K562 (cell line): ENCODE results near the gene RUNX1. TPM values are rescaled to one million over a fixed set of nuclear protein-coding genes. Genes with fewer than 3 reads are reported as not detected.

ENCODE experiments used
- ARHGAP35 ChIP-seq: fragments of 450-650 bp; IDR thresholded peaks from 2 replicates; pipeline ENCODE4 v1.6.1; 2018; ENCODE audit not compliant: partially characterized antibody
- ATF3 ChIP-seq, 2 experiments: fragments of 450-650 bp in 1 of 2; sonication (generic) in 1 of 2; formaldehyde crosslinking in 1 of 2; IDR thresholded peaks in 1 of 2; conservative IDR thresholded peaks in 1 of 2; 2 replicates each; pipeline versions ENCODE4 v1.6.1 to v1.8.1; 2016 to 2023; ENCODE audit warnings: mild to moderate bottlenecking in 2 of 2, moderate library complexity in 2 of 2, inconsistent platforms in 1 of 2, missing genetic modification reagents in 1 of 2
- CSDE1 ChIP-seq, 2 experiments: fragments of 450-650 bp; IDR thresholded peaks; 2 replicates each; pipeline ENCODE4 v1.6.1; 2016; ENCODE audit warnings: mild to moderate bottlenecking in 1 of 2
- FOXP4 ChIP-seq: sonication (generic); formaldehyde crosslinking; IDR thresholded peaks from 2 replicates; pipeline ENCODE4 v1.8.0; 2022; ENCODE audit warnings: mild to moderate bottlenecking, missing genetic modification reagents, borderline replicate concordance
- HMGN3 ChIP-seq: IDR thresholded peaks from 2 replicates; pipeline ENCODE4 v1.6.1; 2011; ENCODE audit warnings: borderline replicate concordance, low read depth, mild to moderate bottlenecking, mixed read lengths, low read length; ENCODE audit not compliant: insufficient read length; ENCODE audit errors: extremely low read depth
- MYNN ChIP-seq, 2 experiments: sonication (generic); formaldehyde crosslinking in 1 of 2; IDR thresholded peaks; 2 replicates each; pipeline versions ENCODE4 v1.5.0 to v1.6.1; 2016 to 2020; ENCODE audit warnings: antibody characterized with exemption in 1 of 2, missing genetic modification reagents in 1 of 2
- NR2C2 ChIP-seq, 2 experiments: fragments of 200-800 bp in 1 of 2; sonication (Bioruptor generic) in 1 of 2; sonication (generic) in 1 of 2; formaldehyde crosslinking in 1 of 2; IDR thresholded peaks; 2 replicates each; pipeline versions ENCODE4 v1.6.1 to v1.8.0; 2016 to 2022; ENCODE audit warnings: mild to moderate bottlenecking in 1 of 2, missing compliant biosample characterization in 1 of 2, missing genetic modification characterization in 1 of 2, missing genetic modification reagents in 1 of 2
- PHF20 ChIP-seq: fragments of 450-650 bp; IDR thresholded peaks from 2 replicates; pipeline ENCODE4 v1.6.1; 2018; ENCODE audit not compliant: partially characterized antibody
- PRPF4 ChIP-seq: fragments of 200-400 bp; formaldehyde crosslinking; IDR thresholded peaks from one replicate; pipeline ENCODE4 v1.6.1; 2017; ENCODE audit warnings: low read length, low read depth, mild to moderate bottlenecking; ENCODE audit not compliant: insufficient read depth, poor library complexity, severe bottlenecking
- RBM34 ChIP-seq: fragments of 200-400 bp; formaldehyde crosslinking; IDR thresholded peaks from 2 replicates; pipeline ENCODE4 v1.6.1; 2018; ENCODE audit warnings: low read length, borderline replicate concordance; ENCODE audit not compliant: insufficient read depth
- RCOR1 ChIP-seq, 2 experiments: IDR thresholded peaks; 2 replicates each; pipeline ENCODE4 v1.6.1; 2012; ENCODE audit warnings: low read depth in 2 of 2, low read length in 2 of 2, borderline replicate concordance in 1 of 2, improper control_type of control experiment in 1 of 2
- SFPQ ChIP-seq: fragments of 200-400 bp; formaldehyde crosslinking; IDR thresholded peaks from 2 replicates; pipeline ENCODE4 v1.6.1; 2017; ENCODE audit warnings: mild to moderate bottlenecking, low read depth, low read length, moderate library complexity
- SREBF1 ChIP-seq: fragments of 150-350 bp; IDR thresholded peaks from 2 replicates; pipeline ENCODE4 v1.6.1; 2014; ENCODE audit warnings: antibody characterized with exemption, low read depth, low read length, borderline replicate concordance
- STAT5B ChIP-seq: fragments of 250-450 bp; sonication (Bioruptor Pico); IDR thresholded peaks from 2 replicates; pipeline ENCODE4 v1.8.0; 2021; ENCODE audit warnings: mild to moderate bottlenecking, inconsistent platforms
- SUPT5H ChIP-seq: fragments of 450-650 bp; IDR thresholded peaks from 2 replicates; pipeline ENCODE4 v1.6.1; 2016
- XRCC3 ChIP-seq: fragments of 450-650 bp; IDR thresholded peaks from 2 replicates; pipeline ENCODE4 v1.6.1; 2017; ENCODE audit warnings: mild to moderate bottlenecking, moderate library complexity
- ZNF384 ChIP-seq: IDR thresholded peaks from 2 replicates; pipeline ENCODE4 v1.6.1; 2012; ENCODE audit warnings: low read depth, low read length, improper control_type of control experiment
- ZNF639 ChIP-seq, 2 experiments: fragments of 200-800 bp in 1 of 2; sonication (Bioruptor generic) in 1 of 2; sonication (generic) in 1 of 2; formaldehyde crosslinking in 1 of 2; IDR thresholded peaks in 1 of 2; conservative IDR thresholded peaks in 1 of 2; 2 replicates each; pipeline versions ENCODE4 v1.5.0 to v1.6.1; 2016 to 2020; ENCODE audit warnings: missing compliant biosample characterization in 1 of 2, missing genetic modification characterization in 1 of 2, missing genetic modification reagents in 1 of 2
- ZSCAN29 ChIP-seq: fragments of 450-650 bp; IDR thresholded peaks from 2 replicates; pipeline ENCODE4 v1.6.1; 2017
- polyA plus RNA-seq, 8 experiments: library from polyadenylated mRNA; depleted of rRNA in 4 of 8; stranded (reverse) in 5 of 8; unstranded in 3 of 8; fragments of >200 nt; fragmentation: Nextera tagmentation in 2 of 8; fragmentation: Illumina TruSeq in 1 of 8; extraction: Ambion mirVana in 2 of 8; extraction: Trizol in 1 of 8; gene quantifications; 2 replicates each; pipeline versions ENCODE4 v1.2.1 to v1.2.3, GENCODE V29; 2011 to 2014; ENCODE audit warnings: inconsistent platforms in 1 of 8, missing spikeins in 1 of 8
- total RNA-seq, 7 experiments: library from RNA; depleted of rRNA in 6 of 7; stranded (reverse); fragments of >200 nt in 6 of 7; fragmentation: Illumina TruSeq in 2 of 7; extraction: Trizol in 2 of 7; gene quantifications; 2 replicates each; pipeline versions ENCODE4 v1.2.1 to v1.2.3, GENCODE V29; 2011 to 2021; ENCODE audit warnings: low replicate concordance in 1 of 7

The RUNX1 gene
- total and polyA plus RNA-seq, 9 of the 15 experiments (the other 6 are each of a cell fraction or from before 2014, with no cell fraction given) = 2.2 to 68.6 (median 17.8) TPM

GRCh38 chr21:34908419-34909055, 140.6 kb downstream of the RUNX1 start (continued):
- TF ChIP-seq ZNF639 (CRISPR knock-in tag; conservative IDR thresholded peaks at IDR 0.05 in 1 of 2, IDR thresholded peaks at IDR 0.05 in 1 of 2) = peak in 1 of 2 experiments; percentile 90; a peak in 2 of 4 replicates
- TF ChIP-seq NR2C2 (CRISPR knock-in tag; IDR thresholded peaks at IDR 0.05) = 0 out of 2 replicates have a peak, but pooled peaks have one; percentile 31
- peak; percentile 90 for TF ChIP-seq NR2C2 (tag; IDR thresholded peaks at IDR 0.05)
- peak; percentile 86 for TF ChIP-seq MYNN (IDR thresholded peaks at IDR 0.05)
- no peak for TF ChIP-seq MYNN (CRISPR knock-in tag; IDR thresholded peaks at IDR 0.05)
- TF ChIP-seq SREBF1 = no peak
- TF ChIP-seq PRPF4 = no peak
- no peak for TF ChIP-seq XRCC3
- no peak for TF ChIP-seq RBM34
- no peak for TF ChIP-seq ZSCAN29
- no peak for TF ChIP-seq SUPT5H
- TF ChIP-seq ATF3 (IDR thresholded peaks at IDR 0.05) = peak; percentile 99
- TF ChIP-seq ATF3 (CRISPR knock-in tag; conservative IDR thresholded peaks at IDR 0.05) = peak; percentile 79; the same call in 1 of the 2 replicates
- 0 out of 2 replicates have a peak, but pooled peaks have one; percentile 57 for TF ChIP-seq FOXP4 (CRISPR knock-in tag)
- TF ChIP-seq SFPQ = no peak
- peak; percentile 99 for TF ChIP-seq HMGN3
- TF ChIP-seq RCOR1 (IDR thresholded peaks at IDR 0.05; ENCODE audit: borderline replicate concordance in 1 of 2, low read depth in 2 of 2, low read length in 2 of 2) = peak; percentile 91 to 97; a peak in 3 of 4 replicates
- no peak for TF ChIP-seq STAT5B (CRISPR knock-in tag)
- 0 out of 2 replicates have a peak, but pooled peaks have one; percentile 45 for TF ChIP-seq ZNF384
- TF ChIP-seq PHF20 = no peak
- TF ChIP-seq CSDE1 (IDR thresholded peaks at IDR 0.05) = no peak
- TF ChIP-seq ARHGAP35 = peak; percentile 25
